GM19240 (cell line): ENCODE results near the gene DBN1.

Source experiments
- DNase-seq: peaks from one replicate; pipeline ENCODE4 v3.0.0; 2011; ENCODE audit warnings: low spot score; ENCODE audit not compliant: insufficient read length

Gene DBN1

DNA sequence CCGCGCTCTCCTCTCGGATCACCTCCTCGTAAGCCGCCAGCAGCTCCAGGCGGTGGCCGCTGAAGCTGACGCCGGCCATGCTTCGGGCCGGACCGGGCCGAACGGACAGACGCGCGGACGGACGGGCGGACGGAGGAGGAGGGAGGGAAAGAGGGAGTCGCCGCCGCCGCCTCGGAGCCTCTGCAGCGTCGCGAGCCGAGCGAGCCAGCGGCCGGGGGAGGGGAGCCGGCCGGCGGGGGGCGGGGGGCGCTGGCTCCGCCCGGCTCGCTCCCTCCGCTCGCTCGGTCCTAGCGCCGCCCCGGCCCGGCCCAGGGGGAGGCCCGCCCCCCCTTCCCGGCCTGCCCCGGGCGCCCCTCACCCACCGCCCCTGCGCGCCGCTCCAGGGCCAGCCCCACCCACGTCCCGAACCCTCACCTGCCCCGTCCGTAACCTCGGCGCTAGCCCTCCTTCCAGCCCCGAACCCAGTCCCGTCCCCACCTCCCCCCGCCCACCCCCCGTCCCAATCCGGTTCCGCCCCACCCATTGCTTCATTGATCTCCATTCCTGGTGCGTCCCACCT, at the start of gene DBN1:
TSS of gene DBN1 (minus strand) at position 192 of the 559 bp plus-strand sequence. CDS start at position 79, 113 bp downstream.
- DNase-seq, result no peak

DNA sequence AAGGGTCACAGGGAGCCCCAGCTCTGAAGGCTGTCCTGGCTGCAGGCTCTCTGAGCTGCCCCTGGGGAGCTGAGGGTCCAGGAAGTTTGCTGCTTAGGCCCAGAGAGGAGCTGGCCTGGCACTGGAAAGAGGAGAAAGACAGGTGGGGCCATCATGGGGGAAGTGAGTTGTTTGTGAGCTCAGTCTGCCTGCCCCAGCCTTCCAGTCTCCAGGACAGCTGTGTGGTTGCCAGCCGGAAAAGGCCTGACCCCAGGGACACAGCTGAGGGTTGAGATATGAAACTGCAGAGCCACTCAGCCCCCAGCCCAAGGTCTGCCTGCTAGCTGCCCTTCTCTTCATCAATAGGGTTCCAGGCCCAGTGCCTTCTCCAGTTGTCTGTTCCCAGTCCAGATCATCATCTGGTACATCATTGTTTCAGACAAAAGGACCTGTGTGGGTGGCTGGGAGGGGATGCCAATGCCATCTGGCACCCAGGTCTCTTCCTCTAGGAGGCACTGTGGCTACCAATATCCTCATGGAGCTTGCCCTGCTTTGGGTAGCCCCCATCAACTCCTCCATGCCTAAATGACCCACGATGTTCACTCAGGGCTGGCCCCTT, 47.6 kb upstream of the DBN1 start:
- DNase-seq, result no peak

DNA sequence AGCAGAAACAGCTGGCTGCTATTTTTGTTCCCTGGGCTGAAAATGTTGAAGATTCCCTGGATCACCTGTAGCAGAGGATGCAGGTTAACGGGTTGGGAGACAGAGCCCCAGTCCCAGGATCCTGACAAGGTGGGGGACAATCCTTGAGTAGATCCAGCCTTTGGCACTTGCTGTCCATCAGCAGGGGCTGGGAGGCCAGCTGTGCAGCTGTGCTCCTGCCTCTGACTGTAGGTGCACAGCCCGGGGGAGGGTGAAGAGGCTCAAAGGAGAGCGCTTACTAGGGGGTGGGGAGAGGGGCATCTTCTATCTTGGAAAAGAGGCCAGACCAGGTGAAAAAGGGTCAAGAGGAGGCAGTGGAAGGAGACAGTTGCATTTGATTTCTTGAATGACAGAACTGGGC, 46.8 kb upstream of the DBN1 start:
- no peak for DNase-seq

DNA sequence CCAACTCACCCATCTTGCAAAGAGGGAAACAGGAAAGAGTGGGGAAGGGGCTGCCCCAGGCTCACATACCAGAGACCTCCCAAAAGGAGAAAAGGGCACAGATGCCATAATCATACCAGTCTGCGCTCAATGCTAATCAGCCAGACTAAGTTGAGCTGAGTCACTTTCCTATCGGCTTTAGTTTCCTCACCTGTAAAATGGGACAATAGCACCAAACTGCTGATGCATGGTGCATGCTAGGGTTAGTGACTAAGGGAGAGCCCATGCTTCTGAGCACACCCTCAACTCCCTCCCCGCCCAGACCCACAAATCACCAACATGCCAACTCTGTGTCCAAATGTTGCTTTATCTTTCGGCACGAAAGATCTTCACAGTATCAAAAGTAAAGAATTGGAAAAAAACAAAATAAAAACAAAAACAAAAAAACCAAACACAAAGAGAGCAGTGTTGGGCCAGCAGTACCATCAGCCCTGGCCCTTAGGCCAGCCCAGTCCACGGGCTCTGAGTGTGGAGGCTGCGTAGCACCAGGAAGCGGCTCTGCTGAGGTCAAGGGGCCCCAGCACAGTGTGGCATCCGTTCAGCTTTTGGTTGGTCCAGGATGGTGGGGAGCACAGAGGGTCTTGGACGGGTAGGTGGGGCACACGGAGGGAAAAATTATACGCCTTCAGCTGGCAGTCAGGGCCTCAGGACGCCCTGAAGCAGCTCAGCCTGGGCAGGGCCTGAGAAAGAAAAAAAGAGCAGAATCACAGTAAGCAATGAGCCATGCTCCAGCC, 46.2 kb upstream of the DBN1 start:
- DNase-seq, result no peak

DNA sequence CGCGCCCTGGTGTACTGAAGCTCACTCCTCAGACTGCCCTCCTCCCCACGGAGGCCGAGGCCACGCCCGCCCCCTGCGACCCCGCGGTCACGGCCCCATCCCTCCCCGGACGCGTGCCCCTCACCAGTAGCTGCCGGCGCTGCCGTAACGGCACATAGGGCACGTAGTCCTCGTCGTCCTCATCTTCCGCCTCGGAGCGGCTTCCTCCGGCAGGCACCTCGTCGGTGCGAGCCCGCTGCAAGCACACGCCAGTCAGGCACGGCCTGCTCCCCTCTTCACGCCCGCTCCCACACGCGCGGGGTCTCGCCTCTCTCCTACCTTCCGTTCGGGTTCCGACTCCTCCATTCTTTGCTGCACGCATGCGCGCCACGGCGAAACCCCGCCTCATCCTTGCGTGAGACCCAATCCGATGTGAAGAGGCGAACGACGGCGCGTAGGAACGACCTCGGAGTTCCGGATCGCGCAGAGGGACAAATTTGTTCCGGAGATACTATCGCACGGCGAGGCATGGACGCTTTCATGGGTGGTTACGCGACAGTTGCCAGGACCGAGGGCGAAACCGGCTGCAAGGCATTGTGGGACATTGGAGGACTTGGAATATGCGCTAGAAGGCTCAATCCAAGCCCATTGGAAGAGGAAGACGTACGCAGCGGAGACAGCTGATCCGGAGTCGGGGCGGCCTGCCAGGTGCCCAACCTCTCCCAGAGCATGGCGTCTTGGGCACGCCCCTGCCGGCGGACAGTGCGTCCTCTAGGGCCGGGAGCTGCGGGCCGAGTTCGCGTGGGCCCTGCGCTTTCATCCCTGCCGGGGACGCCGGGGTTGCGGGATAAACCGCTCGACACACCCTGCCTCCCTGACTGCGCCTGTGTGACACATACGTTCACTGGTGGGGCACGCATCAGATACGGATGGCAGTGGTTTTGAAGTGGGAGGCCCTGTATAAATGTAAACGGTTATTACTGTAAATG, 43.5 kb upstream of the DBN1 start, which contains the start of gene DDX41:
TSS of gene DDX41 (minus strand) at position 361 of the 968 bp plus-strand sequence. CDS start at position 345, 16 bp downstream.
- peak; percentile 100 for DNase-seq

DNA sequence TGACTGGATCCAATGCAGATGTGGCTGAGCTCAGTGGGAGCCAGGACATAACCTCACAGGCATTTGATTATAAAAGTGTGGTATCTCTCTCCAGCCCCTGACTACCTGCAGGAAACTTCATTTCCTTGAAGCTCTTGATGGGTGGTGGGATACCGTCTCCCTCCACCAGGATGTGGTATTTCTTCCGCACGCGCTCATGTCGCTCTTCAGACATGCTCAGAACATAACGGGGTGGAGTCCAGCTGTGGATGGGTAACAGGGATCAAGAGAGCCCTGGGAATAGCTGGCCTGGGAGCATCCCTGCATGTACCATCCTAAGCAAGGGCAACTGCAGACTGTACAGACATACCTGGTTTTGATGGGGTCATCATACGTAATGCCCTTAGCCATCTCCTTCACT, 42.1 kb upstream of the DBN1 start:
- no peak for DNase-seq

DNA sequence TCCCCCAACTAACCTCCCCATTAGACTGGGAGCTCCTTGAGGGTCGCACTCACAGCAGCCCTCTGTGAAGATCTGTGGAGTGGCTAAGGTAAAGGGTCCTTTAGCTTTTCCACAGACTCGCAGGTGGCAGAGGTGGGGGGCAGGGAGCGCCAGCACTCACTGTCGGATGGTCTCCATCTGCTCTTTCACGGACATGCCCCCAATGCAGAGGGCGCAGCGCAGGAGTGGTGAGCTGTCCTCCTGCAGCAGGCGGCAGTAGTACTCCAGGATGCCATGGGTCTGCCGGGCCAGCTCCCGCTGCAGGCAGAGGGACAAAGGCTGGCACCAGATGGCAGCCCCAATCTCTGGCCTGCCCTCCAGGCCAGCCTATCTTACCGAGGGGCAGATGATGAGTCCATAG, 41.1 kb upstream of the DBN1 start:
- DNase-seq, result no peak

DNA sequence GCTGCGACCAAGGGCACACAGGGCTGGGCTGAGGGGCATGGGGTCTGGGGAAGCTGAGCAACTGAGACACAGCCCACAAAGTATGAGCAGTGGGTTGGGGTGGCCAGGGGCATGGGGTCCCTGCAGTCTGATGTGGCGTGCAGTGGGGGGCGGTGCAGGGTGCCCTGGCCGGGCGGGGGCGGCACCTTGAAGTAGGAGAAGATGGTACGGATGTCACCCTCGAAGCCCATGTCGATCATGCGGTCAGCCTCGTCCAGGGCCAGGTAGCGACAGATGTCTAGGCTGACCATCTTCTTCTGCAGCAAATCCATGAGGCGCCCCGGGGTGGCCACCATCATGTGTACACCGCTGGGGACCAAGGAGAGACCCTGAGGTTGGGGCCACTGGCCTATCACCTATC, 40.1 kb upstream of the DBN1 start:
- no peak for DNase-seq

DNA sequence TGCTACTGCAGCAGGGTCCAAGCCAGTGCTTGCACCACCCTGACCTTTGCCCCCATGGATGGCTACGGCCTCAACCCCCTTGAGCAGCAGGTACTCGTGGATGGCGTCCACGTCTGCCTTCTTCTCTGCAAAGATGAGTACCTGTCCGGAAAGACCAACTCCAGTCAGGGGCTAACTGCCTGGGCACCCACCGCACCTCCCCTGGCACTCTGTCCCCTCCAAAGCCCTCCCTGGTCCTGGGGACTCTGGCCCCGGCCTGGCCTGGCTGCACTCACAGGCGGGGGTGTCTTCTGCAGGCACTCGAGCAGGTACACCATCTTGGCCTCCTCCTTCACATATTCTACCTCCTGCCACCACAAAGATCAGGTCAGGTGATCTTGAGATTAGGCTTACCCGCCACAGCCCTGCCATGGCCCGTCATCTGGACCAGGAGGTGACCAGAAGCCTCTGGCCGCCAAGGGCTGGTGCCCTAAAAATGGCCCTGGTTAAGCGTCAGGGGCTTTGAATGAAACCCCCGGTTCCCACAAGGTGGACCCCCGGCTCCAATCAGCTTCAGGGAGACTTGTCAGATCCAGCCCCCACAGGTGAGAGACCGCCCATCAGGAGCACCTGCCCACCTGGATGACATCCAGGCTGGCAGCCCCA, 39.4 kb upstream of the DBN1 start:
- DNase-seq, result no peak

DNA sequence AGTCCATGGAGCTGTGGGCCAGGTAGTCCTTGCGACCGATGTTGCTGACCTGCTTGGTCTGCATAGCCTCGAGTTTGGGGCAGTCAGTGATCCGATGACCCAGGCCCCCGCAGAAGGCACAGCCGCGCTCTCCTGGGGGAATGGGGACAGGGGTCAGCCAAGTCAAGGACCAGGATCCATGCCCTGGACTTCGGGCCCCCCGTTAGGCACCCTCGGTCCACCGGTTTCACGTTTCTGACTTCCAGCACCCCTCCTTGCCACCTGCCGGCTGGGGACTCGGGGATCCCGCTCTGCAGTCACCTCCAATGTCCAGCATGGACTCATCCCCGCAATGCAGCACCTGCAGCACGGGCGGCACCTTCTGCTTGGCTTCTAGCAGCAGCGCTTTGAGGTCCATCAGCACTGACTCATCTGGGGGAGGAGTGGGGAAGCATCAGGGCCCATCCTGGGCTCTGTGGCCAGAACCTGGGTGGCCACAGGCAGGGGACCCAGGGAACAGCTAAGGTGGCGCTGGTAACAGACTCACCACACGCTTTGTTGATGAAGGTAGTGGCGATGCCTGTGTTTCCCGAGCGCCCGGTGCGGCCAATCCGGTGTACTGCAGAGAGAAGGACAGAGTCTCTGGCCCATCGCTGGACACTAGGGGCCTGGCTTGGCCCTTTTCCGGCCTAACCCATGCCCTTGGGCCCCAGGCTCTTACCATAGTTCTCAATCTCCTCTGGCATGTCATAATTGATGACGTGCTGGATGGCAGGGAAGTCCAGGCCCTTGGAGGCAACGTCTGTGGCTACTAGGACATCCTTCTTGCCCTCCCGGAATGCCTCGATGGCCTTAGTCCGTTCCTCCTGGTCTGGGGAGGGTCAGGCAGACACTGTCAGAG, 38.6 kb upstream of the DBN1 start:
- DNase-seq, result no peak

DNA sequence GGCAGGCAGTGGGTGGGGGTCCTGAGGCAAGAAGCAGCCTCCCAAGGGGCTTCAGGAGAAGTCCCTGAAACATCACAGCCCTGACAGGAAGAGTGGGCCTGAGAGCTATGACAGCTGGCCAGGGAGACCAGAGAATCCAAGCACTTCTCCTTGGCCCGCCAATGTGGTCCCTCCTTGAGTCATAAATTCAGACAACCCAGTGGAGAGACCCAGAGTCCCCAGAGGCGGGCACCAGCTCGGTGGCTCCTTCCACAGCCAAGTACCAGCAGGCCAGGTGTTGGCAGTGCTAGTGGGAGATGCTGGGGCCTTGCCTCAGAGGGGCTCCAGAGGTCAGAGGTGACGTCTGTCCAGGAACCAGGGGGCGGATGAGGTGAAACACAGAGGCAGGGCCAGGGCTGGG, 37.7 kb upstream of the DBN1 start:
- no peak for DNase-seq

DNA sequence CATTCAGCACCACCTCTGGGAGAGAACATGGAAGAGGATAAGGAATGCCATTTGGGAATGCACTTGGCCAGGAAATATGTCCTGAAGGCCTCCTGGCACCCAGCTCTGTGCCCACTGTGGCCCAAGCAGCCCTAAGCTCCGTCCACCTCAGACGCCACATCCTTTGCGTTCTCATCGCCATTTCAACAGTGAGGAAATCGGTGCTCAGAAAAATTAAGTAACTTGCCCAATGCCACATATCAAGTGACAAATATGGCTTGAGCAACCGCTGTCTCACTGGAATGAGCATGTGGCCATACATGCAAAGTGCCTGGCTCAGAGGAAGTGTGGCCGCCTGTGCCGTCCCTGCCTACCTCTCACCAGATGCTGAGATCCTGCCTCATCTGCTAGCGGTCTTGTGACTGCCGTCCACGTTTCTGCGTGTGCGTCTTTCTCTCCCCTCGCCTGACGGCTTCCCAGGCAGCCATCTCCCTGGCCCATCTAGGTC, 37.2 kb upstream of the DBN1 start:
- DNase-seq, result no peak

DNA sequence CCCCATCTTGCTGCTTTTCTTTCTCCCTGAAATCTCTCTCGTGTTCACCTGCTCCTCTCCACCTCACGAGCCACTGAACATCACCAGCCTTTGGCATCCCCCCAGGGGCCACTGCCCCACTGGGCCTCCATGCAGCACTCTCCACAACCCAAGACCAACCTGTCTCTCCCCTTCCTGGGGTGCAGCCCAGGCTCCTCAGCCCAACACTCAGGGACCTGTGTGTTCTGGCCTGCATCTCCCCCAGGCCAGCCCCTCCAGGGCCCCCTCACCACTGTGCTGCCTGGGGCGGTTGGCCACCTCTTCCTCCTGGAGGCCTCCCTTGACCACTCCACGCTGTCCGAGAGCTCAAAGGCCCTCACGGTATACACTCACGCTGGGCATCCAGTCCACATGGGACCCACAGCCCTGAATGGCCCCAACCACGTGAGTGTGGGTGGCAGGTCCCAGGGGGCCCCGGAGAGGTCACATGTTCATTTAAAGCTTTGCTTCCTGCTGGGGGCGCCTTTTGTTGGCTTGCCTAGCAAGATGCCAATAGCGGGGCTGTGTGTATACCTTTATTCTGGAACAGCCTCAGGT, 36.6 kb upstream of the DBN1 start:
- DNase-seq, result no peak

DNA sequence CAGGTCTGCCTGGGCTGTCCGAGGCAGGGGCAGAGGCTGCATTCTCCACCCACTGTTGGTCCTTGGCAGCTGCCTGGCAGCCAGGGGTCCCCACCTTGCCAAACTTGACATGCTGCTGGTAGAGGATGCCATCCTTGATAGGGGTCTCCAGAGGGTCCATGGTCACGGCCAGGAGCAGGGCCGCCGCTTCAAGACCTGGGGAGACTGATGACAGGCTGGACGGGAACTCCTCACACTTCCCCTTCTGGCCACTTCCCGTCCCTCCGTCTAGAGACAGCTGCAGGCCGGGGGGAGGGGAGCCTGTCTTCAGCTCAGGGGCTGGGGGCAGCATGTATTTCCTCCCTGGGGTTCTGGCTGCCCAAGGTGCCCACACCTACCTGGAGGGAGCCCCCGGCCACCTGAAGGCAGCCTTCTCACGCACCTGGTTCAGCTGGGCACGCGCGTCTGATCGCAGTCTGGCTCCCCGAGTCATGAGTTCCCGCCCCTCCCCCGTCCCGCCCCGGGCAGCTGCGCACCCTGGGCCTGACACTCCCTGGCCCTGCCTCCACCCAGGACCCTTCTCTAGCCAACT, 36.0 kb upstream of the DBN1 start, which contains the start of gene DOK3:
TSS of gene DOK3 (minus strand) at position 446 of the 571 bp plus-strand sequence. CDS start at position 160, 286 bp downstream.
- no peak for DNase-seq

DNA sequence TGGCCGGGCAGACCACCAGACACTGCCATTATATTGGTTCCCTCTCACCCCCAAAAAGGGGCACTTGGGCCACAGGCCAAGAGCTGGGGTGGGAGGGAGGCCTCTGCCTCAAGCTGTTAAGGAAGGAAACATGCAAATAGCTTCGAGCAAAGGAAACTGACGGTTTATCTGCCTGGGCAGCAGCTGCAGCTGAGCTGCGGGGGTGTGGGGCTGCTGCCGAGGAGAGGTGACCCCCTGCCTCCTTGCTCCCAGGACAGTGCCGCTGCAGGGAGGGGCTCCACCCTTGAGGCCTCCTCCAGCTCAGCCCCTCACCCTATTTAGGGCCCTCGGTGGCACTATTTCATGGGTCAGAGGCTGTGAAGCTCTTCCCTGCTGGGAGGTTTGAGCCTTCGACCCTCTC, 35.4 kb upstream of the DBN1 start:
- no peak for DNase-seq

DNA sequence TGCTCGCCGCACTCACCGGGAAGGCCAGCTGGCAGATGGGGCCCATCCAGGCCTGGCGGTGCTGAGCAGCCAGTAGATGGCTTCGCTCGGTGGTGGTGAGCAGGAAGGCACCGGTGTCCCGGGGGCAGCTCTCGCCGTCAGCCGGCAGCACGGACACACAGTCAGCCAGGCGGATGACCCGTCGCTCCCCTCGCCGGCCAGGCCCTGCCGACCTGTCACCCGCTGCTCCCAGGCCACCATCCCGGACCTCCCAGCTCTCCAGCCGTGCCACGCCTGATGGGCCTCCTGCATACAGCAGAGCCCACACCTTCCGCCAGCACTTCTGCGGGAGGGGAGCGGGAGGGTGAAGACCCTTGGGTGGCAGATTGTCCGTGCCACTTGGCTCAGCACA, 34.8 kb upstream of the DBN1 start:
- no peak for DNase-seq

DNA sequence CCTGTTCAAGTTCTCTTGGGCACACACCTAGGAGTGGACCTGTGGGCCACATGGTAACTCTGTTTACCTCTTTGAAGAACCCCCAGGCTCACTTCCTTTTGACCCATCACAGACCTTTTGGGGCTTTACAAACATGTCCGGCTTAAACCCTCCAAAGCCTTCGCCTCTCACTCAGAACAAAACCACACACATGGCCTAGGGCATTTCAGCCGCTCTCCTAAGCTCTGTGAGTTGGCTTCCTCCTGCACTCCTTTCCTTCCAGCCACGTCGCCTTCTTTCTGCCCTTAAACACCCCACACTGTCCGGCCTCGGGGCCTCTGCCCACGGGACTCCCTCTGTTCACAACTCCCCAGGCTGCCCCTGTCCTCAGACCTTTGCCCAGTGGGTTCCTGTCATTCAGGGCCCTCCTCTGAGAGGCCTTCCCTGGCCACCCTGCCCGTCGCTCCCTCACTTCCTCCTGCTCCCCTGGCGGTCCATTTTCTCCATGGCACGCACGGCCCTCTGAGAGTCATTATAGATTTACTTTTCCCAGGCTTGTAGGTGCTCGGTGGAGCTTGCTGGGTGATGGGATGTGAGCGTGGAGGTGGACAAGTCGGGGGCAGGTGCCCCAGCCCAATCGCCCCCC, 34.3 kb upstream of the DBN1 start:
- no peak for DNase-seq

DNA sequence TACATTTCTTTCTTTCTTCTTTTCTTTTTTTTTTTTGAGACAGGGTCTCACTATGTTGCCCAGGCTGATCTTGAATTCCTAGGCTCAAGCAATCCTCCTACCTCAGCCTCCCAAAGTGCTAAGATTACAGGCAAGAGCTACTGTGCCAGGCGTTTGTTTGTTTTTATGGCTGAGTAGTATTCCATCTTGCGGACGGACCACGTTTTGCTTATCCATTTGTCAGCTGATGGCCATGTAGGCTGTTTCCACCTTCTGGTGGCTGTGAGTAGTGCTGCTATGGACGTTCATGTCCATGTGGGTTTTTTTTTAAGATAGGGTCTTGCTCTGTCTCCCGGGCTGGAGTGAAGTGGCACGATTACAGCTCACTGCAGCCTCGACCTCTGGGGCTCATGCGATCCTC, 33.7 kb upstream of the DBN1 start:
- no peak for DNase-seq

DNA sequence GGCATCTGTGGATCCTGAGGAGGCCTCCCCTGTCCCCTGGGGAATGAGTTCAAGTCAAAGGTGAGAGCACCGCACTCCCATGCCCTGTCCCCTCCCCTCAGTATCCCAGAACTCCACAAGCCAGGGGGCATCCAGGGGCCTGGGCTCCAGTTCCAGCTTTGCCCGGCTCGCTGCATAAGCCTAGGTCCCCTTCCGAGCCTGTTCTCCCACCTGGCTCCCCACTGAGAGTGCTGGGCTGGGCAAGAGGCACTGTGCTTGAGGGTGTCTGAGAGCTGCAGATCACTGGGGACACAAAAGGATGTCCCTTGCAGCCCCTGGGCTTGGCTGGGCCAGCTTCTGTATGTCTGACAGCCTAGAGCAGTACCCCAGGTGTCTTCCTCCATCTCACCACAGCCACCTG, 31.6 kb upstream of the DBN1 start:
- DNase-seq, result no peak
